Measurements from ENCODE around the gene ZNF829. TPM values are rescaled to one million over a fixed set of nuclear protein-coding genes. Genes with fewer than 3 reads are reported as not detected.

ZNF829 gene
- total and polyA plus RNA-seq, 2 of the 4 experiments (the other 2 are of a cell fraction), result 0.58 to 3.0 TPM

GRCh38 chr19:36838784-36839324 lies 77.2 kb downstream of the ZNF829 start:
- Histone ChIP-seq H2BK5ac (ENCODE audit: low read depth, low read length, poor library complexity, severe bottlenecking) (peak overlapping the region; percentile 97), H3K27me3 (ENCODE audit: control insufficient read depth, insufficient read depth, low read length) (no peaks in the 10 kb centered on the region), H3K23ac (ENCODE audit: low read depth, low read length) (peak overlapping the region; percentile 91; the same call in 1 of the 2 replicates), H3K4me3 (ENCODE audit: insufficient read depth, low read depth, low read length) (peak overlapping the region; percentile 70), H4K5ac (ENCODE audit: low read depth, low read length) (peak overlapping the region; percentile 94), H3K9me3 (ENCODE audit: control insufficient read depth, insufficient read depth, low read length) (peaks cover 16% of the 10 kb centered on the region), H3K4me1 (ENCODE audit: control insufficient read depth, insufficient read depth, low read length) (0 out of 2 replicates have a peak, but pooled peaks cover 1% of the 10 kb centered on the region), H2BK120ac (ENCODE audit: low read depth, low read length) (peak overlapping the region; percentile 78), H3K14ac (replicated peaks; ENCODE audit: low read depth, low read length) (peak overlapping the region; percentile 99), H3K9me1 (ENCODE audit: insufficient read depth, low read length) (no peaks in the 10 kb centered on the region), H3K4ac (ENCODE audit: low read depth, low read length) (peak overlapping the region; percentile 97), H4K8ac (ENCODE audit: low read depth in 2 of 2, low read length in 2 of 2) (peak overlapping the region; percentile 79 to 97), H3K36me3 (ENCODE audit: control insufficient read depth, insufficient read depth, low read length) (no peaks in the 10 kb centered on the region; the same call in none of the 2 replicates), H3K18ac (ENCODE audit: low read depth, low read length) (peak overlapping the region; percentile 92), H3K27ac (ENCODE audit: insufficient read depth, low read length) (peak overlapping the region; percentile 95), H3K56ac (ENCODE audit: extremely low read depth, insufficient read depth, low read length) (peak overlapping the region; percentile 86), H2BK15ac (ENCODE audit: low read depth, low read length) (no peak overlapping the region; the same call in 2 of the 3 replicates), H4K20me1 (ENCODE audit: insufficient read depth, low read length) (no peaks in the 10 kb centered on the region), H3K9ac (ENCODE audit: low read depth, low read length) (peak overlapping the region; percentile 87), H2AK9ac (replicated peaks; ENCODE audit: low read depth, low read length, poor library complexity) (peak overlapping the region; percentile 94), H3K79me1 (ENCODE audit: low read depth in 1 of 2, low read length in 2 of 2) (peaks cover 14 to 23% of the 10 kb centered on the region in 2 experiments), H2BK20ac (ENCODE audit: low read depth, low read length) (peak overlapping the region; percentile 41; the same call in 1 of the 2 replicates), H4K91ac (ENCODE audit: insufficient read depth, low read depth, low read length) (peak overlapping the region; percentile 96), H3K4me2 (ENCODE audit: low read depth, low read length) (peak overlapping the region; percentile 87), H2AFZ (replicated peaks; ENCODE audit: low read length, poor library complexity) (peak overlapping the region; percentile 99), H2AK5ac (ENCODE audit: low read depth, low read length) (peak overlapping the region; percentile 61; the same call in 1 of the 2 replicates)
- intact Hi-C loops (cut with micrococcal nuclease), result loop anchor here (1.0 kb wide), 1 partner anchor 11 kb away; the partner anchor contains the start of gene ZNF345
- WGBS, 2 experiments (ENCODE audit: extremely low coverage in 2 of 2, insufficient read length in 1 of 2), result no CpG with 5 or more reads among the region's 12 CpGs
- ATAC-seq (ENCODE audit: low read depth) (peak; percentile 44), DNase-seq (peak; percentile 8)
- POLR2A ChIA-PET (ENCODE audit: unreplicated experiment), result interaction anchor here (1.3 kb wide), 1 partner anchor 11 kb away, joined by 5 read pairs; the partner anchor contains the start of gene ZNF345
- no TSS peak for BruUV-seq (replicated peaks)
- no peak for TF ChIP-seq SMC3 (IDR thresholded peaks at IDR 0.05; ENCODE audit: low read depth, low read length)
- no peak for TF ChIP-seq POLR2A (IDR thresholded peaks at IDR 0.05; ENCODE audit: low read depth, low read length)
- TF ChIP-seq MAZ (IDR thresholded peaks at IDR 0.05; ENCODE audit: borderline replicate concordance, low read depth, low read length), result no peak
- TF ChIP-seq FOS (IDR thresholded peaks at IDR 0.05; ENCODE audit: low read depth, low read length), result no peak
- TF ChIP-seq CHD1 (IDR thresholded peaks at IDR 0.05; ENCODE audit: low read depth, low read length), result no peak
- no peak for TF ChIP-seq CTCF (conservative IDR thresholded peaks at IDR 0.05; ENCODE audit: low read depth, low read length)
- TF ChIP-seq NFE2L2 (IDR thresholded peaks at IDR 0.05; ENCODE audit: low read depth, low read length), result no peak
- TF ChIP-seq RCOR1 (IDR thresholded peaks at IDR 0.05; ENCODE audit: insufficient replicate concordance, low read length), result no peak
- TF ChIP-seq MXI1 (IDR thresholded peaks at IDR 0.05; ENCODE audit: borderline replicate concordance, low read depth, low read length), result no peak
- no peak for TF ChIP-seq ELK1 (IDR thresholded peaks at IDR 0.05; ENCODE audit: borderline replicate concordance, low read depth, low read length)
- no peak for TF ChIP-seq CEBPB (IDR thresholded peaks at IDR 0.05; ENCODE audit: low read depth, low read length)
- TF ChIP-seq MAFK (IDR thresholded peaks at IDR 0.05; ENCODE audit: low read depth, low read length), result no peak
- no peak for TF ChIP-seq RAD21 (IDR thresholded peaks at IDR 0.05; ENCODE audit: low read length)
- TF ChIP-seq BHLHE40 (IDR thresholded peaks at IDR 0.05; ENCODE audit: low read depth, low read length), result no peak
- CTCF ChIA-PET, result no interaction called here
- in situ Hi-C loops (cut with MboI; ENCODE audit: low sequenced_read_pairs), result no loop called here
- dilution Hi-C loops (cut with HindIII; ENCODE audit: low sequenced_read_pairs, unreplicated experiment), result no loop called here
